DOHH2 (cell line): ENCODE measurements around the gene WWOX.

Source experiments
- H3F3A ChIP-seq: fragments of 200-600 bp; sonication (generic), shearing (Covaris generic); 2 replicates; pipeline ENCODE4 v1.6.0; 2016; ENCODE audit warnings: antibody characterized with exemption, mild to moderate bottlenecking; ENCODE audit not compliant: control insufficient read depth, insufficient read depth
- H3K27ac ChIP-seq: fragments of 200-600 bp; sonication (generic); 2 replicates; pipeline ENCODE4 v1.5.1; 2014; ENCODE audit warnings: low read depth, mild to moderate bottlenecking, low read length, moderate library complexity
- H3K27me3 ChIP-seq: fragments of 200-600 bp; sonication (generic); 2 replicates; pipeline ENCODE4 v1.6.1; 2014; ENCODE audit warnings: mild to moderate bottlenecking, low read length, mixed read lengths; ENCODE audit not compliant: control insufficient read depth
- H3K36me3 ChIP-seq: fragments of 200-600 bp; sonication (generic); 2 replicates; pipeline ENCODE4 v1.6.1; 2014; ENCODE audit warnings: mild to moderate bottlenecking, low read length, moderate library complexity, mixed read lengths; ENCODE audit not compliant: control insufficient read depth
- H3K4me1 ChIP-seq: fragments of 200-600 bp; sonication (generic); 2 replicates; pipeline ENCODE4 v1.6.1; 2014; ENCODE audit warnings: mild to moderate bottlenecking, low read length, mixed read lengths; ENCODE audit not compliant: control insufficient read depth
- H3K4me2 ChIP-seq: fragments of 200-600 bp; sonication (generic); 2 replicates; pipeline ENCODE4 v1.6.0; 2014; ENCODE audit warnings: mild to moderate bottlenecking, low read length, moderate library complexity
- H3K4me3 ChIP-seq: fragments of 200-600 bp; sonication (generic); 2 replicates; pipeline ENCODE4 v1.5.1; 2014; ENCODE audit warnings: mild to moderate bottlenecking, low read length, mixed read lengths
- H3K79me2 ChIP-seq: fragments of 200-600 bp; sonication (generic); 2 replicates; pipeline ENCODE4 v1.6.1; 2014; ENCODE audit warnings: mild to moderate bottlenecking, low read length, mixed read lengths; ENCODE audit not compliant: control insufficient read depth
- H3K9me2 ChIP-seq: fragments of 200-600 bp; sonication (generic); replicated peaks from 2 replicates; pipeline ENCODE4 v1.6.1; 2014; ENCODE audit warnings: mild to moderate bottlenecking, low read length, mixed read lengths; ENCODE audit not compliant: control insufficient read depth
- H3K9me3 ChIP-seq: fragments of 200-600 bp; sonication (generic); 2 replicates; pipeline ENCODE4 v1.6.1; 2014; ENCODE audit warnings: antibody characterized with exemption, low read length, mixed read lengths; ENCODE audit not compliant: control insufficient read depth, insufficient read depth
- H4K20me1 ChIP-seq: fragments of 200-600 bp; sonication (generic); 2 replicates; pipeline ENCODE4 v1.6.0; 2014; ENCODE audit warnings: low read depth, mild to moderate bottlenecking, antibody characterized with exemption, low read length, moderate library complexity; ENCODE audit not compliant: control insufficient read depth, insufficient read depth
- CTCF ChIP-seq: fragments of 200-600 bp; sonication (generic); IDR thresholded peaks from one replicate; pipeline ENCODE4 v1.5.1; 2014; ENCODE audit warnings: antibody characterized with exemption, mild to moderate bottlenecking, low read depth, low read length; ENCODE audit not compliant: poor library complexity, severe bottlenecking
- EZH2phosphoT487 ChIP-seq: fragments of 200-600 bp; sonication (generic); IDR thresholded peaks from 2 replicates; pipeline ENCODE4 v1.6.1; 2017; ENCODE audit warnings: borderline replicate concordance, mild to moderate bottlenecking, antibody characterized with exemption, low read length, moderate library complexity, mixed read lengths

WWOX gene

GRCh38 chr16:78102865-78103264 is 3.4 kb downstream of the WWOX start:
- Histone ChIP-seq H3K9me2 (no peaks in the 10 kb centered on the region), H3K36me3 (peaks cover 10% of the 10 kb centered on the region), H3K27me3 (no peaks in the 10 kb centered on the region), H3K4me3 (no peak overlapping the region), H3K9me3 (no peaks in the 10 kb centered on the region), H3F3A (peaks cover 2% of the 10 kb centered on the region; the same call in 1 of the 2 replicates), H3K4me2 (no peak overlapping the region), H3K27ac (no peak overlapping the region), H3K4me1 (peaks cover 21% of the 10 kb centered on the region), H3K79me2 (peaks cover 72% of the 10 kb centered on the region), H4K20me1 (peaks cover 3% of the 10 kb centered on the region; the same call in 1 of the 2 replicates)
- TF ChIP-seq EZH2phosphoT487 (no peak), CTCF (no peak)

- Histone ChIP-seq H3F3A (no peaks in the 10 kb centered on the region), H3K9me3 (no peaks in the 10 kb centered on the region), H3K9me2 (no peaks in the 10 kb centered on the region), H3K4me2 (no peak overlapping the region), H4K20me1 (peaks cover 3% of the 10 kb centered on the region; the same call in 1 of the 2 replicates), H3K79me2 (peaks cover 63% of the 10 kb centered on the region), H3K4me3 (no peak overlapping the region), H3K4me1 (peaks cover 9% of the 10 kb centered on the region), H3K27ac (no peak overlapping the region), H3K27me3 (no peaks in the 10 kb centered on the region), H3K36me3 (peaks cover 21% of the 10 kb centered on the region)
- TF ChIP-seq CTCF, result no peak
- no peak for TF ChIP-seq EZH2phosphoT487
Measured at GRCh38 chr16:78105517-78105916, 6.1 kb downstream of the WWOX start.

- H3K27ac ChIP-seq, result no peak overlapping the region
Measured at GRCh38 chr16:78106686-78107085, 7.2 kb downstream of the WWOX start.

More at GRCh38 chr16:78106686-78107085, 7.2 kb downstream of the WWOX start:
- TF ChIP-seq EZH2phosphoT487, result no peak
- TF ChIP-seq CTCF, result no peak
- H3K79me2 ChIP-seq, result peaks cover 53% of the 10 kb centered on the region
- H3K27me3 ChIP-seq, result no peaks in the 10 kb centered on the region
- no peaks in the 10 kb centered on the region for H3F3A ChIP-seq
- H3K4me2 ChIP-seq, result no peak overlapping the region
- peaks cover under 1% of the 10 kb centered on the region; the same call in 1 of the 2 replicates for H3K4me1 ChIP-seq
- no peaks in the 10 kb centered on the region for H3K9me3 ChIP-seq
- H3K36me3 ChIP-seq, result peaks cover 23% of the 10 kb centered on the region
- no peaks in the 10 kb centered on the region; the same call in 1 of the 2 replicates for H4K20me1 ChIP-seq
- H3K9me2 ChIP-seq, result no peaks in the 10 kb centered on the region
- no peak overlapping the region for H3K4me3 ChIP-seq
